ES-I3 (cell line): Measurements from ENCODE around the gene UBR2.

Experiments used
- H3K36me3 ChIP-seq: 2 replicates; pipeline ENCODE4 v1.6.1; 2013; ENCODE audit warnings: mild to moderate bottlenecking, low read length, control low read depth, moderate library complexity; ENCODE audit not compliant: insufficient read depth
- H3K4me1 ChIP-seq: 2 replicates; pipeline ENCODE4 v1.6.1; 2013; ENCODE audit warnings: mild to moderate bottlenecking, control low read depth, low read length; ENCODE audit not compliant: insufficient read depth
- H3K9ac ChIP-seq: 2 replicates; pipeline ENCODE4 v1.6.1; 2013; ENCODE audit warnings: low read depth, mild to moderate bottlenecking, low read length, moderate library complexity
- H3K9me3 ChIP-seq: 2 replicates; pipeline ENCODE4 v1.6.1; 2013; ENCODE audit warnings: mild to moderate bottlenecking, low read length, moderate library complexity; ENCODE audit not compliant: control insufficient read depth, insufficient read depth

UBR2 gene

GRCh38 chr6:42704251-42704936 lies 140.6 kb downstream of the UBR2 start:
- Histone ChIP-seq H3K9me3 (no peaks in the 10 kb centered on the region), H3K36me3 (no peaks in the 10 kb centered on the region), H3K4me1 (no peaks in the 10 kb centered on the region; the same call in 1 of the 2 replicates)

DNA sequence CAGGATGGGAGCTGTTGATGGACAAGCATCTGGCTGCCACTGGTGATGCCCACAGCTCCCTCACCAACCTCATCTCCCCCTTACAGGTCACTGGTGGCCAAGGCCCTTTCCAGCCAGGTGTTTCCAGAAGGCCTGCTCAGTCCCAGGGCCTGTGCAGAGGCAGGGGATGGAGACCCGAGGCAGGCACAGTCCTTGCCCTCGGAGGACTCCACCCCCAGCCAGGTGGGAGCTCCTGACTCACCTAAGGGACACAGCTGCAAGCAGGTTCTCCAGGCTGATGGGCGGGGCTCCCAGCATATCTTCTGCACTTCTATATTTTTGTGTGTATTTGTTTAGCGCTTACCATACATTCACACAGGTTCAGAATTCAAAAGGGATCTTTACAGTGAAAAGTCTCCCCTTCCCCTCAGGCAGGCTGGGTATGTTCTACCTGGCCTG lies 141.1 kb downstream of the UBR2 start:
- Histone ChIP-seq H3K9ac (no peak overlapping the region), H3K4me1 (no peaks in the 10 kb centered on the region; the same call in 1 of the 2 replicates), H3K9me3 (no peaks in the 10 kb centered on the region), H3K36me3 (no peaks in the 10 kb centered on the region)

More at GRCh38 chr6:42704251-42704936, 140.6 kb downstream of the UBR2 start:
- peak overlapping the region; percentile 8; the same call in 1 of the 2 replicates for H3K9ac ChIP-seq

DNA sequence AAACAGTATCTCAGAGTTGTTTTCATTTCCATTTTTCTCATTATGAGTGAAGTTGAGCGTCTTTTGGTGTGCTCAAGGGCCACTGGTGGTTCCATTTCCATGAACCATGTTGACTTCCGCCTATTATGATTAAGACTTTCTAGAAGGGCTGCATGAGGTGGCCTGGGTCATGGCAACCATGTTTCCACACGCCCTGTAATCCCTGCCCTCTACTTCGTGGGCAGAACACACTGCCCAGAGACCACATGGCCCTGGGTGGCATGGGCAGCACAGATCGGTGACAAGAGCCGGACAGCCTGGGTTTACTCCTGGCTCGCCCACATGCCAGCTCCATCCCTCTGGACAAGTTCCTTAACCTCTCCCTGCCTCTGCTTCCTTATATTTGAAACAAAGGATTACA lies 143.8 kb downstream of the UBR2 start:
- no peak overlapping the region for H3K9ac ChIP-seq
- H3K9me3 ChIP-seq = peaks cover 3% of the 10 kb centered on the region; the same call in 1 of the 2 replicates
- peaks cover 7% of the 10 kb centered on the region; the same call in 1 of the 2 replicates for H3K4me1 ChIP-seq
- no peaks in the 10 kb centered on the region for H3K36me3 ChIP-seq

- Histone ChIP-seq H3K4me1 (peaks cover 7% of the 10 kb centered on the region; the same call in 1 of the 2 replicates), H3K9ac (no peak overlapping the region), H3K9me3 (peaks cover 3% of the 10 kb centered on the region; the same call in 1 of the 2 replicates), H3K36me3 (no peaks in the 10 kb centered on the region)
These were observed 144.3 kb downstream of the UBR2 start for GRCh38 chr6:42708096-42708495.

- H3K36me3 ChIP-seq = no peaks in the 10 kb centered on the region
- H3K4me1 ChIP-seq = peaks cover 7% of the 10 kb centered on the region; the same call in 1 of the 2 replicates
- peaks cover 3% of the 10 kb centered on the region; the same call in 1 of the 2 replicates for H3K9me3 ChIP-seq
- no peak overlapping the region for H3K9ac ChIP-seq
These were observed 146.0 kb downstream of the UBR2 start for GRCh38 chr6:42709871-42710270.

DNA sequence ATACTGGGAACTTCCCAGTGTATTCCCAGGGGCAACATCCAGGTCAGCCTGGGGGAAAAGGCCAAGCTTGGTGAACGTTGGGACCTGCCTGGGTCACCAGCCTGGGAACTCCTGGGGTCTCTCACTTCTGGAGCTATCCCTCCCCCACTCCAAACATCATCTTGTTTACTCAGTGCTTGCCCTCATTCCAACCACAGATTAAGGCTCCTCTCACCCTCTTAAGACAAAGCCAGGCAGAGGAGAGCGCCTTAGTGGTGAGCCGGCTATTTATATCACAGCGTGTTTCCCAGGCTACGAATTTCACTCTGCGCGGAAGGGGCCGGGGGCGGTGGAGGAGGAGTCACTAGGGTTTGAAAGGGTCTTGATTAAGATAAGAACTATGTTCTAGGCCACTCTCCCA lies 146.5 kb downstream of the UBR2 start:
- Histone ChIP-seq H3K36me3 (no peaks in the 10 kb centered on the region), H3K4me1 (peaks cover 7% of the 10 kb centered on the region; the same call in 1 of the 2 replicates), H3K9me3 (peaks cover 3% of the 10 kb centered on the region; the same call in 1 of the 2 replicates), H3K9ac (no peak overlapping the region)

DNA sequence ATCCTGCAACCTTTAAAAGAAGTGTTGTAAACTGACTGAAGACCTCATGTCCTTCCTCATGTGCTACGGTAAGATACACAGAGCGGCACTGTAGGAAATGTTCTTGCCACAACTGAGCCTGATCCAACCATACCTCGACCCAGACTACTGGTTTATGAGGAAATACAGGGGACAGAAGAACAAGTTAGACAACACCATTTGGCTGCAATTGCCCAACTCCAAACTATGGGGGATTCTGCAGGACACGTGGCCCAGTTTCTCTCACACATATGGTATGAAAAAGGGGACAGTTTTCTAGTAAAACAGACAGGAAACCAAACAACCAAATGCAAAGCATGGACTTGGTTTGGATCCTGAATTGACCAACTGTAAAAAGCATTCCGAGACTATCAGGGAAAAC lies 148.1 kb downstream of the UBR2 start:
- H3K4me1 ChIP-seq = peaks cover 7% of the 10 kb centered on the region; the same call in 1 of the 2 replicates
- no peak overlapping the region for H3K9ac ChIP-seq
- H3K9me3 ChIP-seq = peaks cover 3% of the 10 kb centered on the region; the same call in 1 of the 2 replicates
- H3K36me3 ChIP-seq = no peaks in the 10 kb centered on the region

DNA sequence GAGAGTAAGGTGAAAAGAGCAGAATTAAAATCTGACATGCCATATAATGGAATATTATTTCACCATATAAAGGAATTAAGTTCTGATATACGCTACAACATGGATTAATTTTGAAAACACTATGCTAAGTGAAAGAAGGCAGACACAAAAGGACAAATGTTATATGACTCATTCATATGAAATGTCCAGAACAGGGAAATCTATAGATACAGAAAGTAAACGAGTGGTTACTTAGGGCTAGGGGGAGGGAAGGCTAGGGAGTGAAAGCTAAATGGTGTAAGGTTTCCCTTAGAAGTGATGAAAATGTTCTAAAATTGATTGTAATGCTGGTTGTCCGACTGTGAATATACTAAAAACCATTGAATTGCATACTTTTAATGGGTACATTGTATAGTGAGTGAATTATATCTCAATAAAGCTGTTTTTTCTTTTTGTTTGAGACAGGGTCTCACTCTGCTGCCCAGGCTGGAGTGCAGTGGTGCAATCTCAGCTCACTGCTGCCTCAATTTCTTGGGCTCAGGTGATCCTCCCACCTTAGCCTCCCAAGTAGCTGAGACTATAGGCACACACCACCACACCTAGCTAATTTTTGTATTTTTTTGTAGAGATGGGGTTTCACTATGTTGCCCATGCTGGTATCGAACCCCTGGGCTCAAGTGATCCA lies 150.4 kb downstream of the UBR2 start:
- peaks cover 3% of the 10 kb centered on the region; the same call in 1 of the 2 replicates for H3K9me3 ChIP-seq
- H3K36me3 ChIP-seq = no peaks in the 10 kb centered on the region
- peaks cover 7% of the 10 kb centered on the region; the same call in 1 of the 2 replicates for H3K4me1 ChIP-seq
- no peak overlapping the region for H3K9ac ChIP-seq

DNA sequence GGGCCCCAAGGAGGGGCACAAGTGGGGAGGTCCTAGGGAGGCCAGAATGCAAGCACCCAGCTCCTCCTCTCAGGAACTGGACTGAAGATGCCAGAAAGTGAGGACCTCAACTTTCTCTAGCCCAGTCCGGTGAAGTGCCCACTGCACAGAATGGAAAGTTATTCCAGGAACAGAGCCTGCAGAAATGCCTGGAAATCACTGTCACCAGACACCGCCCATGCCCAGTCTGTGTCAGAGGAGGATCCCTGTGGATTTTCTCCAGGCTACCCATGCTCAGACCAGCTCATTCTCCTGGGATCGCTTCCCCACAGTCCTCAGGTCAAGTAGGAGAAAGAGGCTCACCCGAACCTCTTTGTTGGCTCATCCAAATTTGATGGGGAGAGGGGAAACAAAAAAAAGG lies 152.0 kb downstream of the UBR2 start:
- peaks cover 3% of the 10 kb centered on the region; the same call in 1 of the 2 replicates for H3K9me3 ChIP-seq
- H3K9ac ChIP-seq = no peak overlapping the region
- no peaks in the 10 kb centered on the region for H3K36me3 ChIP-seq
- peaks cover 8% of the 10 kb centered on the region for H3K4me1 ChIP-seq

GRCh38 chr6:42720739-42721138 lies 156.9 kb downstream of the UBR2 start:
- no peaks in the 10 kb centered on the region for H3K36me3 ChIP-seq
- no peak overlapping the region for H3K9ac ChIP-seq
- peaks cover 10% of the 10 kb centered on the region for H3K4me1 ChIP-seq
- H3K9me3 ChIP-seq = no peaks in the 10 kb centered on the region

DNA sequence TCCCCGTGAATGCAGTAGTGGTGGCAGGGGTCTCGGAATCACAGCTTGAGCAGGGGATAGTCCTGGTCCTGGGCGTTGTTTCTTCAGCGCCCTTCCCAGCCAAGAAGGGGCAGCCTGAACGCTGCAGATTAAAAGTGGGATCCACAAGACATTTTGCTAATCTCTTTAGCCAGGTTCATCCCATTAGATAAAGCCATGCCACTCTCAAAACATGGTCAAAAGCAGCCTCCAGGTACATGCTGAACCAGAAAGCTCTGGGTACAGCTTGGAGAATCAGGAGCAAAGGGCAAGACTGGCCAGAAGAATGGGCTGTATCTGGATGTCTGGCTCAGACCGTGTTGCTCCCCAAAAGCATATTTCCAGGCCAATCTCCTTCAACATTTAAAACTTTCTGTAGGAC lies 158.7 kb downstream of the UBR2 start, which contains the start of gene PRPH2:
Gene PRPH2, minus strand, starts transcription at position 101 of the 400 bp plus-strand sequence. CDS start 263 bp downstream, outside the sequence.
- no peak within 1 kb of the TSS for H3K9ac ChIP-seq
- H3K9me3 ChIP-seq = no peaks in the 10 kb centered on the region
- H3K36me3 ChIP-seq = no peaks in the 10 kb centered on the region

DNA sequence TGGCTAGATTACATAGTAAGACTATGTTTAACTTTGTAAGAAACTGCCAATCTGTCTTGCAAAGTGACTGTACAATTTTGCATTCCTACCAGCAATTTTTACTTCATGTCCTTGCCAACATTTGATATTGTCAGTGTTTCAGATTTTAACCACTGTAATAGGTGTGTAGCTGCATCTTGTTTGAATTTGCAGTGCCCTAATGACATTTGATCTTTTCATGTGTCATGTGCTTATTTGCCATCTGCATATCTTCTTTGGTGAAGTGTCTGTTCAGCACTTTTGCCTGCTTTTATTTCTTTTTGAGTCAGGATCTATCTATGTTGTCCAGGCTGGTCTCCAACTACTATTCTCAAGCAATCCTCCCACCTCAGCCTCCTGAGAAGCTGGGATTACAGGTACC lies 161.0 kb downstream of the UBR2 start:
- Histone ChIP-seq H3K9me3 (no peaks in the 10 kb centered on the region), H3K36me3 (no peaks in the 10 kb centered on the region), H3K4me1 (peaks cover 14% of the 10 kb centered on the region)

More for the DNA sequence above, 158.7 kb downstream of the UBR2 start, which contains the start of gene PRPH2:
- peaks cover 14% of the 10 kb centered on the region for H3K4me1 ChIP-seq

DNA sequence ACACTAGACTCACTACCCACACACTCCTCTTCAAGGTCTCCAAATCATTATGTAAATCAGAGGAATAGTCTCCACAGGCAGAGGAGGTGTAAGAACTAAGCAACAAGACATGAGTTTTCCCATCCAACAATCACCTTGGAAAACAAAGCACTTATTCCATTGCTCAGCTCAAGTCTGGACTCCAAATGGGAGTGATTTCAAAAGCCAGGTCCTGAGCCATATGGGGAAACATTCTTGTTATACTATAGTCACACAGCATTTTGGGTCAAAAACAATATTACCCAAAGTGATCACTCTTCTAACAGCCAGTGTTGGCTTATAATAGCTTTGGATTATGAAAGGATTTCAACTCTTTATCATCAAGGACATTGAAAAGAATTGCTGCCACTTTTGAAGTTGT lies 162.2 kb downstream of the UBR2 start:
- peaks cover 5% of the 10 kb centered on the region; the same call in 1 of the 2 replicates for H3K4me1 ChIP-seq
- no peak overlapping the region for H3K9ac ChIP-seq
- H3K9me3 ChIP-seq = no peaks in the 10 kb centered on the region
- no peaks in the 10 kb centered on the region for H3K36me3 ChIP-seq

More for the DNA sequence above, 161.0 kb downstream of the UBR2 start:
- H3K9ac ChIP-seq = no peak overlapping the region

GRCh38 chr6:42726485-42727086 lies 162.8 kb downstream of the UBR2 start:
- Histone ChIP-seq H3K9ac (no peak overlapping the region), H3K9me3 (no peaks in the 10 kb centered on the region), H3K36me3 (no peaks in the 10 kb centered on the region), H3K4me1 (0 out of 2 replicates have a peak, but pooled peaks cover 4% of the 10 kb centered on the region)
